HepG2 (cell line): ENCODE results near the gene TMEM53. TPM values are rescaled to one million over a fixed set of nuclear protein-coding genes. Genes with fewer than 3 reads are reported as not detected.
A peak's percentile ranks its signal among the peaks of the same experiment; 100 is the strongest.

Source experiments
- ADNP ChIP-seq: sonication (generic); formaldehyde crosslinking; IDR thresholded peaks from 2 replicates; pipeline ENCODE4 v1.4.0; 2020; ENCODE audit warnings: missing genetic modification reagents
- CBX2 ChIP-seq, 2 experiments: fragments of 200-600 bp in 1 of 2; sonication (generic); formaldehyde crosslinking in 1 of 2; IDR thresholded peaks; 2 replicates each; pipeline versions ENCODE4 v1.7.0 to v1.8.1; 2018 to 2022; ENCODE audit warnings: low read depth in 2 of 2, low read length in 1 of 2, mild to moderate bottlenecking in 1 of 2, missing genetic modification reagents in 1 of 2
- ERF ChIP-seq: IDR thresholded peaks from 2 replicates; pipeline ENCODE4 v1.6.1; 2018; ENCODE audit warnings: missing biosample characterization, missing genetic modification reagents
- FOXA1 ChIP-seq, 2 experiments: fragments of 450-650 bp in 1 of 2; sonication (generic) in 1 of 2; formaldehyde crosslinking in 1 of 2; IDR thresholded peaks; 2 replicates each; pipeline versions ENCODE4 v1.4.0 to v1.6.1; 2016 to 2020; ENCODE audit warnings: missing genetic modification reagents in 1 of 2
- HDAC1 ChIP-seq: sonication (generic); formaldehyde crosslinking; IDR thresholded peaks from 2 replicates; pipeline ENCODE4 v1.5.1; 2020; ENCODE audit warnings: mild to moderate bottlenecking, missing genetic modification reagents
- HMG20A ChIP-seq: IDR thresholded peaks from 2 replicates; pipeline ENCODE4 v1.6.1; 2016; ENCODE audit warnings: borderline replicate concordance
- HOMEZ ChIP-seq: IDR thresholded peaks from 2 replicates; pipeline ENCODE4 v1.6.1; 2016; ENCODE audit warnings: low read depth
- KLF9 ChIP-seq: IDR thresholded peaks from 2 replicates; pipeline ENCODE4 v1.6.1; 2016; ENCODE audit warnings: low read depth
- MTA1 ChIP-seq: sonication (generic); formaldehyde crosslinking; IDR thresholded peaks from 2 replicates; pipeline ENCODE4 v1.4.0; 2020; ENCODE audit warnings: missing genetic modification reagents, mild to moderate bottlenecking, borderline replicate concordance
- NAIF1 ChIP-seq: sonication (generic); formaldehyde crosslinking; IDR thresholded peaks from 2 replicates; pipeline ENCODE4 v1.5.0; 2020; ENCODE audit warnings: mild to moderate bottlenecking, missing genetic modification reagents, borderline replicate concordance
- PHF20 ChIP-seq: sonication (generic); formaldehyde crosslinking; IDR thresholded peaks from 2 replicates; pipeline ENCODE4 v1.5.0; 2020; ENCODE audit warnings: mild to moderate bottlenecking, missing genetic modification reagents
- PLSCR1 ChIP-seq: sonication (generic); formaldehyde crosslinking; IDR thresholded peaks from 2 replicates; pipeline ENCODE4 v1.5.0; 2020; ENCODE audit warnings: missing genetic modification reagents, mild to moderate bottlenecking, borderline replicate concordance
- RARA ChIP-seq: IDR thresholded peaks from 2 replicates; pipeline ENCODE4 v1.6.1; 2016; ENCODE audit warnings: missing genetic modification reagents, missing compliant biosample characterization
- REXO4 ChIP-seq: sonication (generic); formaldehyde crosslinking; IDR thresholded peaks from 2 replicates; pipeline ENCODE4 v1.8.0; 2022; ENCODE audit warnings: missing genetic modification reagents, mild to moderate bottlenecking, borderline replicate concordance
- ZFP36L1 ChIP-seq: sonication (generic); formaldehyde crosslinking; IDR thresholded peaks from 2 replicates; pipeline ENCODE4 v1.8.0; 2022; ENCODE audit warnings: mild to moderate bottlenecking, missing genetic modification reagents, moderate library complexity
- ZFX ChIP-seq: sonication (generic); formaldehyde crosslinking; IDR thresholded peaks from 2 replicates; pipeline ENCODE4 v1.4.0; 2020; ENCODE audit warnings: mild to moderate bottlenecking, low read depth, missing genetic modification reagents, moderate library complexity
- ZGPAT ChIP-seq: IDR thresholded peaks from 2 replicates; pipeline ENCODE4 v1.6.1; 2016; ENCODE audit warnings: mild to moderate bottlenecking
- ZMYM3 ChIP-seq: sonication (generic); formaldehyde crosslinking; IDR thresholded peaks from 2 replicates; pipeline ENCODE4 v1.5.1; 2020; ENCODE audit warnings: mild to moderate bottlenecking, missing genetic modification reagents
- ZNF275 ChIP-seq: sonication (generic); formaldehyde crosslinking; IDR thresholded peaks from 2 replicates; pipeline ENCODE4 v1.8.0; 2022; ENCODE audit warnings: missing genetic modification reagents, mild to moderate bottlenecking, inconsistent platforms, borderline replicate concordance
- ZNF292 ChIP-seq: sonication (generic); formaldehyde crosslinking; IDR thresholded peaks from 2 replicates; pipeline ENCODE4 v1.8.1; 2022; ENCODE audit warnings: mild to moderate bottlenecking, low read depth, missing genetic modification reagents, borderline replicate concordance
- ZNF678 ChIP-seq: sonication (generic); formaldehyde crosslinking; IDR thresholded peaks from 2 replicates; pipeline ENCODE4 v1.4.0; 2020; ENCODE audit warnings: mild to moderate bottlenecking, missing genetic modification reagents
- ZNF766 ChIP-seq: sonication (generic); formaldehyde crosslinking; IDR thresholded peaks from 2 replicates; pipeline ENCODE4 v1.5.0; 2020; ENCODE audit warnings: missing genetic modification reagents, borderline replicate concordance
- ZNF768 ChIP-seq: sonication (generic); formaldehyde crosslinking; IDR thresholded peaks from 2 replicates; pipeline ENCODE4 v1.4.0; 2020; ENCODE audit warnings: missing genetic modification reagents
- ZSCAN30 ChIP-seq: sonication (generic); formaldehyde crosslinking; IDR thresholded peaks from 2 replicates; pipeline ENCODE4 v1.5.0; 2020; ENCODE audit warnings: mild to moderate bottlenecking, missing genetic modification reagents
- polyA plus RNA-seq, 8 experiments: library from polyadenylated mRNA; depleted of rRNA in 3 of 8; stranded (reverse) in 7 of 8; unstranded in 1 of 8; fragments of >200 nt; fragmentation: Illumina TruSeq in 4 of 8; extraction: Trizol in 4 of 8; gene quantifications; 2 replicates each; pipeline versions ENCODE4 v1.2.1 to v1.2.3, GENCODE V29; 2011 to 2016; ENCODE audit warnings: low read depth in 4 of 8, missing spikeins in 1 of 8, mixed read lengths in 1 of 8; ENCODE audit not compliant: insufficient read depth in 1 of 8
- total RNA-seq, 5 experiments: library from RNA; depleted of rRNA; stranded (reverse); fragments of >200 nt; fragmentation: Illumina TruSeq; extraction: Trizol; gene quantifications; 2 replicates each; pipeline ENCODE4 v1.2.3, GENCODE V29; 2016; ENCODE audit warnings: low read depth in 1 of 5

TMEM53 gene
- total and polyA plus RNA-seq, 2 of the 13 experiments (the other 11 are each of a cell fraction or from before 2014, with no cell fraction given), result 12.6 to 20.2 TPM

- TF ChIP-seq PLSCR1 (CRISPR knock-in tag) (no peak), REXO4 (CRISPR knock-in tag) (0 out of 2 replicates have a peak, but pooled peaks have one; percentile 17), FOXA1 (IDR thresholded peaks at IDR 0.05) (peak; percentile 85), FOXA1 (CRISPR knock-in tag; IDR thresholded peaks at IDR 0.05) (peak; percentile 99), ZNF678 (CRISPR knock-in tag) (no peak), ZNF292 (CRISPR knock-in tag) (peak; percentile 96; the same call in 1 of the 2 replicates), ZFX (CRISPR knock-in tag) (peak; percentile 60; the same call in 1 of the 2 replicates), CBX2 (IDR thresholded peaks at IDR 0.05; ENCODE audit: low read depth, low read length) (no peak), CBX2 (CRISPR knock-in tag; IDR thresholded peaks at IDR 0.05; ENCODE audit: low read depth) (no peak), ZNF275 (CRISPR knock-in tag) (0 out of 2 replicates have a peak, but pooled peaks have one; percentile 47), ZFP36L1 (CRISPR knock-in tag) (peak; percentile 80; the same call in 1 of the 2 replicates), HOMEZ (CRISPR knock-in tag) (peak; percentile 81; the same call in 1 of the 2 replicates), ZGPAT (CRISPR knock-in tag) (peak; percentile 96), ADNP (no peak), HMG20A (CRISPR knock-in tag) (peak; percentile 84; the same call in 1 of the 2 replicates), PHF20 (CRISPR knock-in tag) (peak; percentile 49; the same call in 1 of the 2 replicates), ZMYM3 (CRISPR knock-in tag) (peak; percentile 97), NAIF1 (CRISPR knock-in tag) (0 out of 2 replicates have a peak, but pooled peaks have one; percentile 50), ZNF768 (CRISPR knock-in tag) (no peak), ERF (peak; percentile 81), HDAC1 (peak; percentile 89), KLF9 (0 out of 2 replicates have a peak, but pooled peaks have one; percentile 31), ZNF766 (CRISPR knock-in tag) (peak; percentile 27; the same call in 1 of the 2 replicates), ZSCAN30 (no peak), RARA (CRISPR knock-in tag) (peak; percentile 93), MTA1 (CRISPR knock-in tag) (no peak)
These were observed 7.9 kb upstream of the TMEM53 start (continued) for GRCh38 chr1:44681905-44682882.
